BLaER1 treated with 17β-estradiol and CSF1 and Interleukin-3, amounts not matched to agents 10 nM and 100 nM (cell line): Measurements from ENCODE around the gene MSX2.

Source experiments
- H3K27ac ChIP-seq, 11 experiments: shearing (Covaris generic); formaldehyde crosslinking; 2 replicates each; pipeline ENCODE4 v1.8.1; 2022
- H3K27me3 ChIP-seq, 11 experiments: shearing (Covaris generic); formaldehyde crosslinking; 2 replicates each; pipeline ENCODE4 v1.8.1; 2022
- H3K36me3 ChIP-seq, 11 experiments: shearing (Covaris generic); formaldehyde crosslinking; 2 replicates each; pipeline ENCODE4 v1.8.1; 2022
- H3K4me1 ChIP-seq, 10 experiments: shearing (Covaris generic); formaldehyde crosslinking; 2 replicates each; pipeline ENCODE4 v1.8.1; 2022
- H3K4me2 ChIP-seq, 11 experiments: shearing (Covaris generic); formaldehyde crosslinking; 2 replicates each; pipeline ENCODE4 v1.8.1; 2022
- H3K4me3 ChIP-seq, 10 experiments: shearing (Covaris generic); formaldehyde crosslinking; 2 replicates each; pipeline ENCODE4 v1.8.1; 2022
- H3K9ac ChIP-seq, 11 experiments: shearing (Covaris generic); formaldehyde crosslinking; 2 replicates each; pipeline ENCODE4 v1.8.1; 2022
- H3K9me3 ChIP-seq, 11 experiments: shearing (Covaris generic); formaldehyde crosslinking; replicated peaks in 1 of 11; 2 replicates each; pipeline ENCODE4 v1.8.1; 2022
- H4K20me1 ChIP-seq, 11 experiments: shearing (Covaris generic); formaldehyde crosslinking; 2 replicates each; pipeline ENCODE4 v1.8.1; 2022
- Cebpa-rat ChIP-seq, 11 experiments: shearing (Covaris generic); IDR thresholded peaks; 2 replicates each; pipeline ENCODE4 v1.8.1; 2022

MSX2 gene

DNA sequence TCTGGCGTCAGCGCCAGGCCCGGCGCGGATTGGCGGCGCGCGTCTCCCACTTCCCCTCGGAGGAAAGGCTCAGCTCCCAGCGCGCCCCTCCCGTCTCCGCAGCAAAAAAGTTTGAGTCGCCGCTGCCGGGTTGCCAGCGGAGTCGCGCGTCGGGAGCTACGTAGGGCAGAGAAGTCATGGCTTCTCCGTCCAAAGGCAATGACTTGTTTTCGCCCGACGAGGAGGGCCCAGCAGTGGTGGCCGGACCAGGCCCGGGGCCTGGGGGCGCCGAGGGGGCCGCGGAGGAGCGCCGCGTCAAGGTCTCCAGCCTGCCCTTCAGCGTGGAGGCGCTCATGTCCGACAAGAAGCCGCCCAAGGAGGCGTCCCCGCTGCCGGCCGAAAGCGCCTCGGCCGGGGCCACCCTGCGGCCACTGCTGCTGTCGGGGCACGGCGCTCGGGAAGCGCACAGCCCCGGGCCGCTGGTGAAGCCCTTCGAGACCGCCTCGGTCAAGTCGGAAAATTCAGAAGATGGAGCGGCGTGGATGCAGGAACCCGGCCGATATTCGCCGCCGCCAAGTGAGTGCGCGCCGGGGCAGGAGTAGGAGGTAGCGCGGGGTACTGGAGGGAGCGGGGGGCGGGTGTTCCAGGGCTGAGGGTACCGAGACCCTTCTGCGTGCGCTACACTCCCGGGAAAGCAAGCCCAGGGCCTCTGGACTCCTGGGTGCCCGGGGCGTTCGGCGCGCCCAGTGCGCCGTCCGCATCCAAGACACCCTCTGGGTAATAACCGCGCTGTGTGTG is at the start of gene MSX2:
MSX2 (plus strand) TSS at position 99 of the 777 bp plus-strand sequence; CDS start at position 177, 78 bp downstream.
- H3K27me3 ChIP-seq = peaks cover 64 to 96% (median 92%) of the 10 kb centered on the region in 11 experiments
- H3K4me1 ChIP-seq = no peaks in the 10 kb centered on the region
- no peak for TF ChIP-seq Cebpa-rat (IDR thresholded peaks at IDR 0.05)
- H3K4me3 ChIP-seq = no peak within 1 kb of the TSS
- peaks cover 11 to 31% (median 20%) of the 10 kb centered on the region in 11 experiments; a peak in 21 of 22 replicates for H3K9me3 ChIP-seq
- no peak within 1 kb of the TSS for H3K9ac ChIP-seq
- no peaks in the 10 kb centered on the region for H3K36me3 ChIP-seq
- no peak within 1 kb of the TSS for H3K27ac ChIP-seq
- H4K20me1 ChIP-seq = no peaks in the 10 kb centered on the region; a peak in 3 of 22 replicates
- H3K4me2 ChIP-seq = no peak within 1 kb of the TSS

DNA sequence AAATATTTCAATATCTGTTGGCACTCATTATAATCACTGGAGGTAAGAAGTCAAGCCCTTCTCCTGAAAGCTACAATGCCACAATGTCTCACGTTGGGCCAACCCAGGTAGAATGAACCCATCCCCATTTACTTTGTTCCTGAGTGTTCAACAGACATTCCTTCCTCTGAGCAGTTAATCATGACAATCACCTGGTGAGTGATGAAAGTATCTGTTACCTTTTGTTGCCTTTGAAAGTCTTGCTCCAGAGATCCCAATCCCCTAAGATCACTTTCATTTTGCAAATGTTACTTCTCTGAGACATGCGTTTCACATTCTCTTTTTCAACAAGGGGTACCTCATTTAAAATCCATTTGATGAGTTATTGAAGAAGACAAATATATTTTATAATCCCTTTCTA is 49.3 kb upstream of the MSX2 start:
- no peaks in the 10 kb centered on the region for H3K27me3 ChIP-seq
- no peak overlapping the region for H3K27ac ChIP-seq
- peaks cover 0 to 5% (median 0%) of the 10 kb centered on the region in 11 experiments; a peak in 1 of 22 replicates for H3K9me3 ChIP-seq
- H4K20me1 ChIP-seq = no peaks in the 10 kb centered on the region
- no peak overlapping the region for H3K4me3 ChIP-seq
- TF ChIP-seq Cebpa-rat (IDR thresholded peaks at IDR 0.05) = no peak
- no peak overlapping the region for H3K4me2 ChIP-seq
- no peaks in the 10 kb centered on the region for H3K36me3 ChIP-seq
- no peaks in the 10 kb centered on the region for H3K4me1 ChIP-seq
- H3K9ac ChIP-seq = no peak overlapping the region

- no peaks in the 10 kb centered on the region for H4K20me1 ChIP-seq
- peaks cover 0 to 5% (median 0%) of the 10 kb centered on the region in 11 experiments; a peak in 3 of 22 replicates for H3K9me3 ChIP-seq
- no peaks in the 10 kb centered on the region for H3K36me3 ChIP-seq
- no peak overlapping the region for H3K4me2 ChIP-seq
- H3K9ac ChIP-seq = no peak overlapping the region
- no peak for TF ChIP-seq Cebpa-rat (IDR thresholded peaks at IDR 0.05)
- no peaks in the 10 kb centered on the region for H3K4me1 ChIP-seq
- no peak overlapping the region for H3K4me3 ChIP-seq
- no peaks in the 10 kb centered on the region for H3K27me3 ChIP-seq
- no peak overlapping the region for H3K27ac ChIP-seq
Observed at GRCh38 chr5:174675916-174676315, 48.5 kb upstream of the MSX2 start.

DNA sequence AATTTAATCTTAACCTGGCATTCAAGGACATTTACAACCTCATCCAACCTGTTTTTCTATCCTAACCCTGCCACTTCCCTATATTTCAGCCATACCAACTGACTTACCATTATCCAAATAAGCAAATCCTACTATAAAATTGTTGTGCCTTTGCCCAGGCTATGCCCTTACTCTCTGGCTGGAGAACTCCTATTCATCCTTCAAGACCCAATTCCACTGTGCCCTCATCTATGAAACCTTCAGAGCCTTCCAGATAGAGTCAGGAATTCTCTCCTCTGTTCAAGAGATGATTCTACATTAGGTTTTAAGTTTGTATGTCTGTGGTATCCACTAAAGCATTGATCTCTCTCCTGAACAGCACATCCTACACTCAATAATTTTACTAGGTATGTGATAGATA is 46.3 kb upstream of the MSX2 start:
- no peak for TF ChIP-seq Cebpa-rat (IDR thresholded peaks at IDR 0.05)
- Histone ChIP-seq H3K4me1 (no peaks in the 10 kb centered on the region), H3K27ac (no peak overlapping the region), H3K4me2 (no peak overlapping the region), H4K20me1 (no peaks in the 10 kb centered on the region), H3K9ac (no peak overlapping the region), H3K36me3 (no peaks in the 10 kb centered on the region), H3K9me3 (peaks cover 0 to 5% (median 0%) of the 10 kb centered on the region in 11 experiments; a peak in 3 of 22 replicates), H3K27me3 (no peaks in the 10 kb centered on the region), H3K4me3 (no peak overlapping the region)

DNA sequence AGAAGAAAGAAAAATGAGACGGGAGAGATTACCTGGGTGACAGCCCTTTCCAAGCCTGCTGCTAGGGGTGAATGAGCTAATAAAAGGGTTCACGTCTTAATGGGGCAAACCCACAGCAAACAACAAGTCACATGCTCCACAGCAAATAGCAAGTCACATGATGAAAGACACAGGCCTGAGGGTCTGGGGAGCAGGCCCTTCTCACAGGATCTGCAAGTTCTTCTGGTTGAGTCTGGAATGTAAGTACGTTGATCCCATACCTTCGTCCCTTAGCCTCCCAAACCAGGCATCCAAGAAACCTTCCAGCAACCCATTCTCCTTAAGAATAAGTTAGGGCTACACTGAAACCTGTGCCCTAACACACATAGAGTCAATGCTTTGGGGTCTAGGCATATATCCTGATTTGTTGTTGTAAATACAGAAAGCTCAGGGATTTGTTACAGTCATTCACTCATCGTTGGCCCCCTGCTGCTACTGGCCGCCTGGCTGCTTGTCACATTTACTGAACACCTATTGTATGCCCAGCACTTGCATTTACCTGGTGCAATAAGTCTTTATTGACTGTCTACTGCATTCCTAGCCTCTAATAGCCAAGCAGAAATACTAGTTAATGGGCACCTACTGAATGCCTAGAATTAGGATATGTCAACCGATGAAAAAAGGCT is 43.3 kb upstream of the MSX2 start:
- no peaks in the 10 kb centered on the region for H3K4me1 ChIP-seq
- H3K4me2 ChIP-seq = no peak overlapping the region
- TF ChIP-seq Cebpa-rat (IDR thresholded peaks at IDR 0.05) = no peak
- no peaks in the 10 kb centered on the region for H3K27me3 ChIP-seq
- H3K36me3 ChIP-seq = no peaks in the 10 kb centered on the region
- no peaks in the 10 kb centered on the region; a peak in 2 of 22 replicates for H3K9me3 ChIP-seq
- H4K20me1 ChIP-seq = no peaks in the 10 kb centered on the region
- H3K4me3 ChIP-seq = no peak overlapping the region
- H3K9ac ChIP-seq = no peak overlapping the region
- no peak overlapping the region for H3K27ac ChIP-seq

- Histone ChIP-seq H3K4me3 (no peak overlapping the region), H3K4me2 (no peak overlapping the region), H4K20me1 (no peaks in the 10 kb centered on the region), H3K36me3 (no peaks in the 10 kb centered on the region), H3K9ac (no peak overlapping the region), H3K27ac (no peak overlapping the region), H3K9me3 (no peaks in the 10 kb centered on the region), H3K27me3 (peaks cover 27 to 51% (median 45%) of the 10 kb centered on the region in 11 experiments), H3K4me1 (no peaks in the 10 kb centered on the region)
- no peak for TF ChIP-seq Cebpa-rat (IDR thresholded peaks at IDR 0.05)
Observed at GRCh38 chr5:174687503-174687902, 36.9 kb upstream of the MSX2 start.

DNA sequence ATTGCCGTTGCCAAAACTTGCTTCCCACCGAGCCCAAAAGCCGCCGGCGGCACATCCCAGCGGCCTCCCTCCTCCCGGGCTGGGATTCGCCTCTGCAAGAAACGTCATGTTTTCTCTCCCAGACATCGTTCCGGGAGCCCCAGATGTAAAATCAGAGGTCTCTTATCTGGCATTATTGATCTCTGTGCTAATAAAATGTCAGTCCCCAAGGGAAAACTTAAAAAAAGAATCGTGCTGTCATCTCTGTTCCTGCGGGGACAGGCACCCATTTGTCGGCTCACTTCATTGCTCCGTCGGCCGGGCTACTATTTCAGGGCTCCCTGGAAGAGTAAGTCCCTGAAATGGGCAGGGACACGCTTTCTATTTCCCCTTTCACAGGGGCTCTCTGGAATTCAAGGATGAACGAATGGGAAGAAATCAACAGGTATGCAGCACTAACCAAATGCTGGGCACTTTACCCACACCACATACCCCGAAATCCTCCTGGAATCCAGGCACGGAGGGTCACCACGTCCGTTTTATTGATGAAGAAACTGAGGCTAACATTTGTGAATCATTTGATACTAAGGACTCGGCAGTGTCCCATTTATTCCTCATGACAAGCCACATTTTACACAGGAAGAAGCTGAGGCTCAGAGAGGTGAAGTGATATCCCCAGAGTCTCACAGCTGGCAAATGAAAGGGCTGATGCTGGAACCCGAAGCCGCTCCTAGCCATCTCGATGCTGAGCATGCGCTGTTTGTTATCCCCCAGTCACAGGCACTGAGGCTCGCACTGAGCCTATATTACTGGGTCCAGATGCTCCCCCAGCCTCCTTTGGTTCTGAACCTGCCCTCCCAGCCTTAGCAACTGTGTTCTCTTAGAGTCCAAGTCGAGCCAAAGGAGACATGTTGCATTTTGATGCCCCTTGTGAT is 35.7 kb upstream of the MSX2 start:
- Histone ChIP-seq H3K9ac (no peak overlapping the region), H3K4me2 (no peak overlapping the region), H3K27me3 (peaks cover 38 to 63% (median 57%) of the 10 kb centered on the region in 11 experiments), H3K36me3 (no peaks in the 10 kb centered on the region), H3K4me3 (no peak overlapping the region), H3K27ac (no peak overlapping the region), H3K4me1 (peaks cover 0 to 4% (median 0%) of the 10 kb centered on the region in 10 experiments; a peak in 1 of 20 replicates), H4K20me1 (no peaks in the 10 kb centered on the region), H3K9me3 (no peaks in the 10 kb centered on the region)
- TF ChIP-seq Cebpa-rat (IDR thresholded peaks at IDR 0.05) = no peak

- Histone ChIP-seq H3K27me3 (peaks cover 53 to 79% (median 73%) of the 10 kb centered on the region in 11 experiments), H3K4me2 (no peak overlapping the region), H3K9me3 (no peaks in the 10 kb centered on the region), H3K36me3 (no peaks in the 10 kb centered on the region), H3K4me3 (no peak overlapping the region), H4K20me1 (no peaks in the 10 kb centered on the region), H3K4me1 (peaks cover 0 to 4% (median 0%) of the 10 kb centered on the region in 10 experiments; a peak in 1 of 20 replicates), H3K27ac (no peak overlapping the region), H3K9ac (no peak overlapping the region)
- no peak for TF ChIP-seq Cebpa-rat (IDR thresholded peaks at IDR 0.05)
Observed at GRCh38 chr5:174690271-174690670, 34.1 kb upstream of the MSX2 start.

DNA sequence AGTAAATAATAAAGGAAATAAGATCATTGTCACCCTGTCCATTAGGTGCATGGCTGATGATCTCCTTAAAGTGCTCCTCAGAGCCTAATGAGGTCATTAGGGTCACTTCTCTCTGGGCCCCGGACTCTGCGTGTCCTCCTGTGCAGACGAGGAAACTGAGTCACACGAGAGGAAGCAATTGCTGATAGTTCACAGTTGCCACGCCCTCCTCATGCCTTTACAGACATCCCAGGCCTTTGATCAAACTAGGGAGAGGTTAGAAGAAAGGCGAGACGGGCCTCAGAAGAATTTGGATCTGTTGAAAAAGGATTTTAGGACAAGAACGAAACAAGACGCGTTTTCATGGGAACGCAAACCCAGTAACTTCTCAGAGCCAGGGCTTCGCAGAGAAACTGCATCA is 32.0 kb upstream of the MSX2 start:
- Histone ChIP-seq H3K4me3 (no peak overlapping the region), H3K9me3 (no peaks in the 10 kb centered on the region), H3K36me3 (no peaks in the 10 kb centered on the region), H4K20me1 (no peaks in the 10 kb centered on the region), H3K4me2 (peak overlapping the region in 2 of 11 experiments; percentile 24 to 40; a peak in 3 of 22 replicates), H3K4me1 (peaks cover 0 to 4% (median 0%) of the 10 kb centered on the region in 10 experiments; a peak in 1 of 20 replicates), H3K27ac (no peak overlapping the region), H3K27me3 (peaks cover 53 to 82% (median 74%) of the 10 kb centered on the region in 11 experiments), H3K9ac (no peak overlapping the region)
- no peak for TF ChIP-seq Cebpa-rat (IDR thresholded peaks at IDR 0.05)
